Psoas muscle (tissue), 8 donors: ENCODE data around the gene SLC1A3. TPM values are rescaled to one million over a fixed set of nuclear protein-coding genes. Genes with fewer than 3 reads are reported as not detected.

Experiments
- ATAC-seq, 4 donors: fragments of 200-7000 bp; cut with Tn5 transposase; one replicate each; pipeline ENCODE4 v1.9.1; 2020; ENCODE audit warnings: moderate library complexity in 3 of 4, mild to moderate bottlenecking in 2 of 4
- DNase-seq, 2 donors: peaks; one replicate each; pipeline ENCODE4 v3.0.0-alpha.2; 2020
- H3K27ac ChIP-seq: fragments of 200-600 bp; one replicate; pipeline ENCODE4 v1.8.0; 2022
- H3K27me3 ChIP-seq, 3 donors: fragments of 200-600 bp in 1 of 3; one replicate each; pipeline versions ENCODE4 v1.6.1 to v1.8.0; 2013 to 2022; ENCODE audit warnings: low read length in 2 of 3, mild to moderate bottlenecking in 2 of 3, moderate library complexity in 1 of 3; ENCODE audit not compliant: insufficient read depth in 3 of 3
- H3K36me3 ChIP-seq, 2 donors: fragments of 200-600 bp in 1 of 2; one replicate each; pipeline versions ENCODE4 v1.6.1 to v1.8.0; 2013 to 2022; ENCODE audit warnings: low read depth in 1 of 2, mild to moderate bottlenecking in 1 of 2, moderate library complexity in 1 of 2; ENCODE audit not compliant: insufficient read depth in 1 of 2
- H3K4me1 ChIP-seq: fragments of 200-600 bp; one replicate; pipeline ENCODE4 v1.8.0; 2022
- H3K4me3 ChIP-seq: fragments of 200-600 bp; one replicate; pipeline ENCODE4 v1.8.0; 2022; ENCODE audit warnings: mild to moderate bottlenecking
- H3K9me3 ChIP-seq: fragments of 200-600 bp; one replicate; pipeline ENCODE4 v1.8.0; 2022
- WGBS, 3 donors: extraction: QIAGEN DNeasy Blood & Tissue Kit; methylation state at CpG; one replicate each; pipeline versions ENCODE4 v1.1.6 to v1.1.7; 2013; 5-methylcytosine and 5-hydroxymethylcytosine counted together
- intact Hi-C, 2 donors: fragments of 100-400 bp; cut with DNase I; formaldehyde crosslinking; loops; one replicate each; pipeline versions ENCODE4 v1.11.0 to v1.14.2; 2022
- polyA plus RNA-seq, 3 donors: library from polyadenylated mRNA; stranded (reverse); fragments of 200-250 nt; gene quantifications; one replicate each; pipeline ENCODE4 v1.2.3, GENCODE V29; 2013
- total RNA-seq, 4 donors: library from RNA; stranded (reverse); fragmentation: NEBNext Ultra II Directional in 2 of 4; extraction: Animal tissue kit (Norgen Biotek cat#: 25700) in 2 of 4; gene quantifications; one replicate each; pipeline versions ENCODE4 v1.2.1 to v1.2.4, GENCODE V29; 2021 to 2023
- TF ChIP-seq, protein P1 (sequence below): fragments of 200-600 bp; IDR thresholded peaks from one replicate; pipeline ENCODE4 v1.8.0; 2022; ENCODE audit warnings: antibody characterized with exemption
- donor health status: healthy with polysubstance abuse.
- donor health status: DM: no; HTN: no; CAD: no; lungs with moderate emphysema.
- donor health status: Bipolar disorder and iron deficiency.
- donor health status: healthy.
- donor health status: DM: yes; HTN: yes; CAD: no.
- donor health status: DM: no; HTN: no; CAD: no.
- donor health status: DM: no; HTN: no; CAD: no.
- donor health status: DM: yes; HTN: yes; CAD: no.

SLC1A3 gene
- total and polyA plus RNA-seq, 7 donors, result 9.6 to 25.3 (median 17.4) TPM

DNA sequence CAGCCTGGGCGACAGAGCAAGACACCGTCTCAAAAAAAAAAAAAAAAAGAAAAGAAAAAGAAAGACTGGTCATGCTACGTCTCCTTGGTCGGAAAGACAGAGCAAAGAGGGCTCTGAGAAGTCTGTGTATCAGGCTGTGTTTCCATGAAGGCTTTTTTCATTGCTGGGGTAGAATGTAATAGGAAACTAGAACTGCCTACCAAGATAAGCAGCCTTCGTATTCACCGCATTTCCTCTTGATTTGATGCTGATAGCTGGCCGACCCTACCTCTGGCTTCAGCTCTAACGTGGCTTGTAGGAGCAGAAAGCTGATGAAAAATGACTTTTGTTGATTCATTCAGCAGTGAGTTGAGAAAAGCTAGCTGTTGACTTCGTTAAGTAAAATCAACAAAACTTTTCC lies 17.4 kb downstream of the SLC1A3 start:
- TF ChIP-seq, protein P1, sequence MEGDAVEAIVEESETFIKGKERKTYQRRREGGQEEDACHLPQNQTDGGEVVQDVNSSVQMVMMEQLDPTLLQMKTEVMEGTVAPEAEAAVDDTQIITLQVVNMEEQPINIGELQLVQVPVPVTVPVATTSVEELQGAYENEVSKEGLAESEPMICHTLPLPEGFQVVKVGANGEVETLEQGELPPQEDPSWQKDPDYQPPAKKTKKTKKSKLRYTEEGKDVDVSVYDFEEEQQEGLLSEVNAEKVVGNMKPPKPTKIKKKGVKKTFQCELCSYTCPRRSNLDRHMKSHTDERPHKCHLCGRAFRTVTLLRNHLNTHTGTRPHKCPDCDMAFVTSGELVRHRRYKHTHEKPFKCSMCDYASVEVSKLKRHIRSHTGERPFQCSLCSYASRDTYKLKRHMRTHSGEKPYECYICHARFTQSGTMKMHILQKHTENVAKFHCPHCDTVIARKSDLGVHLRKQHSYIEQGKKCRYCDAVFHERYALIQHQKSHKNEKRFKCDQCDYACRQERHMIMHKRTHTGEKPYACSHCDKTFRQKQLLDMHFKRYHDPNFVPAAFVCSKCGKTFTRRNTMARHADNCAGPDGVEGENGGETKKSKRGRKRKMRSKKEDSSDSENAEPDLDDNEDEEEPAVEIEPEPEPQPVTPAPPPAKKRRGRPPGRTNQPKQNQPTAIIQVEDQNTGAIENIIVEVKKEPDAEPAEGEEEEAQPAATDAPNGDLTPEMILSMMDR, result no peak
- ATAC-seq, result no peak
- DNase-seq, result no peak
- peaks cover under 1 to 2% of the 10 kb centered on the region in 2 donors for H3K36me3 ChIP-seq
- no peaks in the 10 kb centered on the region for H3K4me1 ChIP-seq
- peak overlapping the region; percentile 64 for H3K27ac ChIP-seq
- WGBS, 3 donors, result 82 to 89% (median 88%) methylated on average over 9 of the region's 9 CpGs
- H3K27me3 ChIP-seq, result no peaks in the 10 kb centered on the region
- no peak overlapping the region for H3K4me3 ChIP-seq
- H3K9me3 ChIP-seq, result no peaks in the 10 kb centered on the region
- intact Hi-C loops, result no loop called here

DNA sequence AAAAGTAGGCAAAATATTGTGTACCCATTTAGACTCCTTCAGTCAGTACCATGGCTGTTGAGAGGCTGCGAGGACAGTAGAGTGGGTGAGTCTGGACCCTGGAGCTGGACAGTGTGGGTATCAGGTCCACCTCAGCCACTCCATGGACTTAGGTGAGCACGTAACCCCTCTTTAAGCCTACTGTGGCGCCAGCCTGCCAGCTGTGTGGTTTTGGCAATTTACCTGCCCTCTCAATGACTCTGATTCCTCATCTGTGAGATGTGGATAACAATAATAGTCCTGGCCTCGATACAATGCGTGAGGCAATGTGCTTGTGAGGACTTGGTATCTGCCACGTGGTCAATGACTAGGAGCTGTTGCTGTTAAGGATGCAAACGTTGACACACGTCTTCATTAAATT lies 17.9 kb downstream of the SLC1A3 start:
- no peak overlapping the region for H3K4me3 ChIP-seq
- no peaks in the 10 kb centered on the region for H3K4me1 ChIP-seq
- intact Hi-C loops, result no loop called here
- 63 to 78% (median 67%) methylated on average over 8 of the region's 8 CpGs for WGBS, 3 donors
- TF ChIP-seq, protein P1, result no peak
- H3K36me3 ChIP-seq, result peaks cover 2 to 5% of the 10 kb centered on the region in 2 donors
- peak; percentile 43 to 72 for DNase-seq
- no peaks in the 10 kb centered on the region for H3K27me3 ChIP-seq
- no peaks in the 10 kb centered on the region for H3K9me3 ChIP-seq
- peak; percentile 93 to 98 (median 98) for ATAC-seq
- peak overlapping the region; percentile 64 for H3K27ac ChIP-seq

DNA sequence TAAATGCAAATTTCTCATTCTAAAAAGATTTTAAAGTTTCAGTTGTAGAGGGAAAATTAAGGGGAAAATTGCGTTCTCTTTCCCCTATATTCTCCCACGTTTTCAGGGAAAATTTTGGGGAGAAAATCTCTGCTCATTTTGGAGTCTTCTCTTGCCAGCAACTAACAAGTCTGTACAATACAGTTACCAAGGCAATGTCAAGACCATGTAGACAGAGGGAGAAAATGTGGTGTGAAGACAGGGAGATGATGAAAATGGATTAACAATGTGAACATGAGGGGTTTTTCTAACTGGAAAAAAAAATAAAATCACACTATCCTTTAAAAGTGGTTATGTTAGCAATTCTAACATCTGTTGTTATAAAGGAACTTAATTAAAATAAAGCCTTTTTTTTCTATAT lies 22.3 kb downstream of the SLC1A3 start:
- no peak overlapping the region for H3K27ac ChIP-seq
- TF ChIP-seq, protein P1, result no peak
- no peaks in the 10 kb centered on the region for H3K27me3 ChIP-seq
- 68 to 88% (median 73%) methylated on average over 2 of the region's 2 CpGs for WGBS, 3 donors
- no peak for ATAC-seq
- no peaks in the 10 kb centered on the region for H3K9me3 ChIP-seq
- intact Hi-C loops, result no loop called here
- H3K36me3 ChIP-seq, result peaks cover 4 to 30% of the 10 kb centered on the region in 2 donors
- no peak overlapping the region for H3K4me3 ChIP-seq
- no peaks in the 10 kb centered on the region for H3K4me1 ChIP-seq
- DNase-seq, result no peak

DNA sequence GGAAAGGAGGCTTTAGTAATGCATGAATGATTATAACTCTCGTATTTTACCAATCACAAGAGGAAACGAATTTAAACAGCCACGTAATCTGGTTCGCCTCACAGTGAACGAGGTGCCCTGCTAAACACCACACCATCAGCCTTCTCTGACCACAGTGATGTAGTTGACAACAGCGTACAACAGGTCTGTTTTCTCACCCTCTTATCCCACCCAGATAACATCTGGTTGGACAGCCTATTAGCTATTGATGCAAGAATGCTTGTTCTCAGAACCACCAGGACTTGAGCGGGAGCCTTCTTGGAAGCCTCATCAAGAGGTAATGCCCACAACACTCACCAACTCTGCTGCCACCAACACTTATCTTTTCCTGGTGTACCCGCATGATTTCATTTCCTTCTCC lies 23.3 kb downstream of the SLC1A3 start:
- TF ChIP-seq, protein P1, result no peak
- Histone ChIP-seq H3K36me3 (peaks cover 4 to 33% of the 10 kb centered on the region in 2 donors), H3K4me3 (no peak overlapping the region), H3K27me3 (no peaks in the 10 kb centered on the region), H3K4me1 (no peaks in the 10 kb centered on the region), H3K9me3 (no peaks in the 10 kb centered on the region), H3K27ac (no peak overlapping the region)
- ATAC-seq (no peak), DNase-seq (no peak)
- intact Hi-C loops, result no loop called here
- 80 to 94% (median 86%) methylated on average over 8 of the region's 8 CpGs for WGBS, 3 donors
